Heart right ventricle (tissue), 16 donors: Measurements from ENCODE around the gene PTPRD. TPM values are rescaled to one million over a fixed set of nuclear protein-coding genes. Genes with fewer than 3 reads are reported as not detected.

ENCODE experiments used
- ATAC-seq, 8 donors: fragments of 200-7000 bp; cut with Tn5 transposase; one replicate each; pipeline ENCODE4 v1.9.1; 2020; ENCODE audit warnings: mild to moderate bottlenecking in 8 of 8, moderate library complexity in 8 of 8, moderate number of reproducible peaks in 1 of 8
- DNase-seq, 2 donors: peaks; one replicate each; pipeline ENCODE4 v3.0.0-alpha.2; 2020
- H3K27ac ChIP-seq, 10 donors: fragments of 200-600 bp; sonication (generic) in 2 of 10; one replicate each; pipeline versions ENCODE4 v1.5.0 to v1.8.0; 2020 to 2022; ENCODE audit warnings: mild to moderate bottlenecking in 3 of 10
- H3K27me3 ChIP-seq, 7 donors: fragments of 200-600 bp; one replicate each; pipeline ENCODE4 v1.8.0; 2021 to 2022; ENCODE audit warnings: mild to moderate bottlenecking in 2 of 7
- H3K36me3 ChIP-seq, 9 donors: fragments of 200-600 bp; sonication (generic) in 1 of 9; one replicate each; pipeline versions ENCODE4 v1.5.0 to v1.8.0; 2020 to 2022; ENCODE audit warnings: mild to moderate bottlenecking in 2 of 9
- H3K4me1 ChIP-seq, 9 donors: fragments of 200-600 bp; sonication (generic) in 1 of 9; one replicate each; pipeline versions ENCODE4 v1.5.0 to v1.8.0; 2020 to 2022; ENCODE audit warnings: mild to moderate bottlenecking in 4 of 9
- H3K4me3 ChIP-seq, 10 donors: fragments of 200-600 bp; sonication (generic) in 2 of 10; one replicate each; pipeline versions ENCODE4 v1.5.0 to v1.8.0; 2020 to 2022; ENCODE audit warnings: mild to moderate bottlenecking in 7 of 10, moderate library complexity in 2 of 10
- H3K9me3 ChIP-seq, 11 donors: fragments of 200-600 bp in 10 of 11; sonication (generic) in 2 of 11; one replicate each; pipeline versions ENCODE4 v1.5.0 to v1.8.0; 2013 to 2022; ENCODE audit warnings: mild to moderate bottlenecking in 2 of 11, control low read depth in 1 of 11, moderate library complexity in 1 of 11
- WGBS, 2 donors: extraction: QIAGEN DNeasy Blood & Tissue Kit; methylation state at CpG; one replicate each; pipeline ENCODE4 v1.1.7; 2013; ENCODE audit warnings: inconsistent platforms in 1 of 2; 5-methylcytosine and 5-hydroxymethylcytosine counted together
- intact Hi-C, 10 donors: fragments of 100-400 bp; cut with DNase I; formaldehyde crosslinking; loops; one replicate each; pipeline versions ENCODE4 v1.11.1 to v1.14.2; 2022
- polyA plus RNA-seq, 2 donors: library from polyadenylated mRNA; stranded (reverse); fragments of 200-250 nt; gene quantifications; one replicate each; pipeline ENCODE4 v1.2.3, GENCODE V29; 2013
- total RNA-seq, 10 donors: library from RNA; stranded (reverse); fragmentation: NEBNext Ultra II Directional in 3 of 10; extraction: Animal tissue kit (Norgen Biotek cat#: 25700) in 3 of 10; gene quantifications; one replicate each; pipeline versions ENCODE4 v1.2.1 to v1.2.4, GENCODE V29; 2021 to 2023
- TF ChIP-seq, protein P1 (sequence below), 9 donors: fragments of 200-600 bp; sonication (generic) in 2 of 9; IDR thresholded peaks; one replicate each; pipeline versions ENCODE4 v1.5.0 to v1.8.0; 2021 to 2022; ENCODE audit warnings: antibody characterized with exemption in 9 of 9, mild to moderate bottlenecking in 5 of 9, moderate library complexity in 1 of 9
- donor health status: Arrhythmogenic right ventricular cardiomyopathy.
- donor health status: ischemic (EF 13 %, LVEDD 7.1; RV severe dilation, severe dysfunction).
- donor health status: healthy with polysubstance abuse.
- donor health status: DM: no; HTN: yes; CAD: no.
- donor health status: DM: no; HTN: no; CAD: no.
- donor health status: ischemic (EF 25% LVEDD 6.9; RV normal size, moderate dysfunction).
- donor health status: ischemic (EF 25% LVEDD 5.7; RV mildly dilated, moderate dysfunction).
- donor health status: healthy.
- donor health status: DM: yes; HTN: yes; CAD: no.
- donor health status: Ischemic cardiomyopathy.
- donor health status: ischemic (EF 35%, LVEDD 5.7; RV mildly dilated, moderate dysfunction).
- donor health status: nonischemic (EF 11% LVEDD 7.7; RV severe dilation, severe dysfunction).
- donor health status: DM: yes; HTN: yes; CAD: no.
- donor health status: PGD.
- donor health status: ischemic (EF 29% LVEDD 5.4; RV normal size, mild dysfunction).
- donor health status: nonischemic (EF 23%, LVEDD 6.1; RV moderate dilation, normal function).

Gene PTPRD
- total and polyA plus RNA-seq, 12 donors: 1.4 to 25.2 (median 13.0) TPM

- TF ChIP-seq, protein P1, sequence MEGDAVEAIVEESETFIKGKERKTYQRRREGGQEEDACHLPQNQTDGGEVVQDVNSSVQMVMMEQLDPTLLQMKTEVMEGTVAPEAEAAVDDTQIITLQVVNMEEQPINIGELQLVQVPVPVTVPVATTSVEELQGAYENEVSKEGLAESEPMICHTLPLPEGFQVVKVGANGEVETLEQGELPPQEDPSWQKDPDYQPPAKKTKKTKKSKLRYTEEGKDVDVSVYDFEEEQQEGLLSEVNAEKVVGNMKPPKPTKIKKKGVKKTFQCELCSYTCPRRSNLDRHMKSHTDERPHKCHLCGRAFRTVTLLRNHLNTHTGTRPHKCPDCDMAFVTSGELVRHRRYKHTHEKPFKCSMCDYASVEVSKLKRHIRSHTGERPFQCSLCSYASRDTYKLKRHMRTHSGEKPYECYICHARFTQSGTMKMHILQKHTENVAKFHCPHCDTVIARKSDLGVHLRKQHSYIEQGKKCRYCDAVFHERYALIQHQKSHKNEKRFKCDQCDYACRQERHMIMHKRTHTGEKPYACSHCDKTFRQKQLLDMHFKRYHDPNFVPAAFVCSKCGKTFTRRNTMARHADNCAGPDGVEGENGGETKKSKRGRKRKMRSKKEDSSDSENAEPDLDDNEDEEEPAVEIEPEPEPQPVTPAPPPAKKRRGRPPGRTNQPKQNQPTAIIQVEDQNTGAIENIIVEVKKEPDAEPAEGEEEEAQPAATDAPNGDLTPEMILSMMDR (IDR thresholded peaks at IDR 0.05): no peak
- H3K4me3 ChIP-seq: no peak overlapping the region
- H3K27ac ChIP-seq: no peak overlapping the region
- WGBS, 2 donors: 66 to 67% methylated on average over 3 of the region's 3 CpGs
- ATAC-seq: no peak
- H3K4me1 ChIP-seq: peaks cover 0 to 5% (median 0%) of the 10 kb centered on the region in 9 donors
- no peak for DNase-seq
- H3K36me3 ChIP-seq: no peaks in the 10 kb centered on the region
- no peaks in the 10 kb centered on the region for H3K9me3 ChIP-seq
- no peaks in the 10 kb centered on the region for H3K27me3 ChIP-seq
- intact Hi-C loops: no loop called here
Measured at GRCh38 chr9:10059044-10059443, 553.8 kb downstream of the PTPRD start.

GRCh38 chr9:10055886-10056395 is 556.9 kb downstream of the PTPRD start:
- TF ChIP-seq, protein P1 (IDR thresholded peaks at IDR 0.05): no peak
- DNase-seq (no peak), ATAC-seq (no peak)
- Histone ChIP-seq H3K9me3 (no peaks in the 10 kb centered on the region), H3K4me1 (no peaks in the 10 kb centered on the region), H3K27ac (no peak overlapping the region), H3K27me3 (no peaks in the 10 kb centered on the region), H3K4me3 (no peak overlapping the region), H3K36me3 (no peaks in the 10 kb centered on the region)
- intact Hi-C loops: no loop called here
- WGBS, 2 donors: 83 to 91% methylated on average over 6 of the region's 6 CpGs

DNA sequence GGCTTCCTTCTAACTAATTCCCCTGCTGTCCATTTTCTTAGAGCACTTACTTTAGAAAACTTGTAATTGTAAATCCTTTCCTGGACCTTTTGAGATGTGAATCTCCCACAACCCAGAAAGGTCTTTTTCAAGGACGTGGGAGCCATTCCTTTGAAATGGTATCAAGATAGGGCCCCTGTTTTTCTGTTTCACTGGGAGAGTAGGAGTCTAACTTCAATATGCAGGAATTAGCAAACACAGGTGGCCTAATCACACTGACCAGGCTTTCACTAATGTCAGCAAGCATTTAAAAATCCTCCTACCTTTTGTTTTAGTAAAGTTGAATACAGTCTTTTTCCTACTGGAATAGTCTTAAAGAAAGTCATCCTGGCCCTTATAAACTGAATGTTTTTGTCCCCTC is 558.3 kb downstream of the PTPRD start:
- DNase-seq (no peak), ATAC-seq (no peak)
- no peak overlapping the region for H3K27ac ChIP-seq
- no peaks in the 10 kb centered on the region for H3K4me1 ChIP-seq
- H3K9me3 ChIP-seq: no peaks in the 10 kb centered on the region
- 51 to 70% methylated on average over 1 of the region's 1 CpG for WGBS, 2 donors
- no peak overlapping the region for H3K4me3 ChIP-seq
- no peaks in the 10 kb centered on the region for H3K36me3 ChIP-seq
- intact Hi-C loops: no loop called here
- TF ChIP-seq, protein P1 (IDR thresholded peaks at IDR 0.05): no peak
- H3K27me3 ChIP-seq: no peaks in the 10 kb centered on the region

- H3K4me1 ChIP-seq: no peaks in the 10 kb centered on the region
- no peaks in the 10 kb centered on the region for H3K27me3 ChIP-seq
- ATAC-seq (no peak), DNase-seq (no peak)
- TF ChIP-seq, protein P1 (IDR thresholded peaks at IDR 0.05): no peak
- H3K27ac ChIP-seq: no peak overlapping the region
- no peak overlapping the region for H3K4me3 ChIP-seq
- intact Hi-C loops: no loop called here
- H3K36me3 ChIP-seq: no peaks in the 10 kb centered on the region
- no peaks in the 10 kb centered on the region for H3K9me3 ChIP-seq
Measured at GRCh38 chr9:10052916-10053315, 559.9 kb downstream of the PTPRD start.
